ENCODE results near the gene KCNE4.

GRCh38 chr2:223050188-223050587 lies 1.8 kb upstream of the KCNE4 start:
- no peak for TF ChIP-seq CTCF (IDR thresholded peaks at IDR 0.05; ENCODE audit: insufficient read depth, low read depth, low read length)
- TF ChIP-seq EZH2 (IDR thresholded peaks at IDR 0.05; ENCODE audit: insufficient read depth, low read length), result no peak
